ENCODE results near the gene LYRM1. TPM values are rescaled to one million over a fixed set of nuclear protein-coding genes. Genes with fewer than 3 reads are reported as not detected.

The LYRM1 gene
- total RNA-seq, 1 donor from 2014 or later: 23.2 TPM

- no peaks in the 10 kb centered on the region for H3K9me3 Mint-ChIP-seq (ENCODE audit: unreplicated experiment)
These were observed 29.3 kb upstream of the LYRM1 start for GRCh38 chr16:20871258-20871657.

GRCh38 chr16:20871941-20872815 lies 28.4 kb upstream of the LYRM1 start:
- no peak overlapping the region for H3K27ac Mint-ChIP-seq (ENCODE audit: unreplicated experiment)
- no peaks in the 10 kb centered on the region for H3K9me3 Mint-ChIP-seq (ENCODE audit: unreplicated experiment)
- H3K27me3 Mint-ChIP-seq (ENCODE audit: unreplicated experiment): peaks cover under 1% of the 10 kb centered on the region
- TF ChIP-seq, protein P1, sequence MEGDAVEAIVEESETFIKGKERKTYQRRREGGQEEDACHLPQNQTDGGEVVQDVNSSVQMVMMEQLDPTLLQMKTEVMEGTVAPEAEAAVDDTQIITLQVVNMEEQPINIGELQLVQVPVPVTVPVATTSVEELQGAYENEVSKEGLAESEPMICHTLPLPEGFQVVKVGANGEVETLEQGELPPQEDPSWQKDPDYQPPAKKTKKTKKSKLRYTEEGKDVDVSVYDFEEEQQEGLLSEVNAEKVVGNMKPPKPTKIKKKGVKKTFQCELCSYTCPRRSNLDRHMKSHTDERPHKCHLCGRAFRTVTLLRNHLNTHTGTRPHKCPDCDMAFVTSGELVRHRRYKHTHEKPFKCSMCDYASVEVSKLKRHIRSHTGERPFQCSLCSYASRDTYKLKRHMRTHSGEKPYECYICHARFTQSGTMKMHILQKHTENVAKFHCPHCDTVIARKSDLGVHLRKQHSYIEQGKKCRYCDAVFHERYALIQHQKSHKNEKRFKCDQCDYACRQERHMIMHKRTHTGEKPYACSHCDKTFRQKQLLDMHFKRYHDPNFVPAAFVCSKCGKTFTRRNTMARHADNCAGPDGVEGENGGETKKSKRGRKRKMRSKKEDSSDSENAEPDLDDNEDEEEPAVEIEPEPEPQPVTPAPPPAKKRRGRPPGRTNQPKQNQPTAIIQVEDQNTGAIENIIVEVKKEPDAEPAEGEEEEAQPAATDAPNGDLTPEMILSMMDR (IDR thresholded peaks at IDR 0.05; ENCODE audit: partially characterized antibody, unreplicated experiment): no peak
- H3K4me3 Mint-ChIP-seq (ENCODE audit: unreplicated experiment): no peak overlapping the region
- no peaks in the 10 kb centered on the region for H3K36me3 Mint-ChIP-seq (ENCODE audit: unreplicated experiment)
- DNase-seq: no peak
- H3K4me1 Mint-ChIP-seq (ENCODE audit: low read depth, unreplicated experiment): peaks cover 23% of the 10 kb centered on the region

More at GRCh38 chr16:20871258-20871657, 29.3 kb upstream of the LYRM1 start:
- Mint-ChIP-seq H3K4me3 (ENCODE audit: unreplicated experiment) (no peak overlapping the region), H3K4me1 (ENCODE audit: low read depth, unreplicated experiment) (peaks cover 32% of the 10 kb centered on the region), H3K27me3 (ENCODE audit: unreplicated experiment) (peaks cover 3% of the 10 kb centered on the region), H3K36me3 (ENCODE audit: unreplicated experiment) (no peaks in the 10 kb centered on the region), H3K27ac (ENCODE audit: unreplicated experiment) (no peak overlapping the region)
- TF ChIP-seq, protein P1 (IDR thresholded peaks at IDR 0.05; ENCODE audit: partially characterized antibody, unreplicated experiment): no peak
- DNase-seq: no peak

- TF ChIP-seq, protein P1 (IDR thresholded peaks at IDR 0.05; ENCODE audit: partially characterized antibody, unreplicated experiment): no peak
- Mint-ChIP-seq H3K9me3 (ENCODE audit: unreplicated experiment) (no peaks in the 10 kb centered on the region), H3K4me1 (ENCODE audit: low read depth, unreplicated experiment) (peaks cover 20% of the 10 kb centered on the region), H3K36me3 (ENCODE audit: unreplicated experiment) (no peaks in the 10 kb centered on the region), H3K4me3 (ENCODE audit: unreplicated experiment) (no peak overlapping the region), H3K27me3 (ENCODE audit: unreplicated experiment) (no peaks in the 10 kb centered on the region), H3K27ac (ENCODE audit: unreplicated experiment) (no peak overlapping the region)
- DNase-seq: no peak
These were observed 27.2 kb upstream of the LYRM1 start for GRCh38 chr16:20873331-20873730.

GRCh38 chr16:20874088-20874581 lies 26.4 kb upstream of the LYRM1 start:
- H3K4me1 Mint-ChIP-seq (ENCODE audit: low read depth, unreplicated experiment): peaks cover 20% of the 10 kb centered on the region
- TF ChIP-seq, protein P1 (IDR thresholded peaks at IDR 0.05; ENCODE audit: partially characterized antibody, unreplicated experiment): no peak
- H3K27ac Mint-ChIP-seq (ENCODE audit: unreplicated experiment): no peak overlapping the region
- no peaks in the 10 kb centered on the region for H3K27me3 Mint-ChIP-seq (ENCODE audit: unreplicated experiment)
- no peak for DNase-seq
- no peaks in the 10 kb centered on the region for H3K9me3 Mint-ChIP-seq (ENCODE audit: unreplicated experiment)
- H3K36me3 Mint-ChIP-seq (ENCODE audit: unreplicated experiment): no peaks in the 10 kb centered on the region
- no peak overlapping the region for H3K4me3 Mint-ChIP-seq (ENCODE audit: unreplicated experiment)

GRCh38 chr16:20875355-20875650 lies 25.3 kb upstream of the LYRM1 start:
- no peak overlapping the region for H3K27ac Mint-ChIP-seq (ENCODE audit: unreplicated experiment)
- no peak overlapping the region for H3K4me3 Mint-ChIP-seq (ENCODE audit: unreplicated experiment)
- no peak for DNase-seq
- no peaks in the 10 kb centered on the region for H3K27me3 Mint-ChIP-seq (ENCODE audit: unreplicated experiment)
- TF ChIP-seq, protein P1 (IDR thresholded peaks at IDR 0.05; ENCODE audit: partially characterized antibody, unreplicated experiment): no peak
- H3K4me1 Mint-ChIP-seq (ENCODE audit: low read depth, unreplicated experiment): peaks cover 17% of the 10 kb centered on the region
- H3K9me3 Mint-ChIP-seq (ENCODE audit: unreplicated experiment): no peaks in the 10 kb centered on the region
- no peaks in the 10 kb centered on the region for H3K36me3 Mint-ChIP-seq (ENCODE audit: unreplicated experiment)

All from glutamatergic neuron (in vitro differentiated cells).